Suppressor macrophage treated with lipopolysaccharide for 1 hour (primary cell): ENCODE measurements around the gene RYR1.
A peak's percentile ranks its signal among the peaks of the same experiment; 100 is the strongest.
"Not testable (repeated sequence)": the region's sequence is repeated elsewhere in the genome, so short reads cannot be mapped to it uniquely, and the experiment has no call there.

Experiments used
- DNase-seq, 3 donors: peaks; one replicate each; pipeline ENCODE4 v3.0.0-alpha.2; 2020 to 2022

Gene RYR1

DNA sequence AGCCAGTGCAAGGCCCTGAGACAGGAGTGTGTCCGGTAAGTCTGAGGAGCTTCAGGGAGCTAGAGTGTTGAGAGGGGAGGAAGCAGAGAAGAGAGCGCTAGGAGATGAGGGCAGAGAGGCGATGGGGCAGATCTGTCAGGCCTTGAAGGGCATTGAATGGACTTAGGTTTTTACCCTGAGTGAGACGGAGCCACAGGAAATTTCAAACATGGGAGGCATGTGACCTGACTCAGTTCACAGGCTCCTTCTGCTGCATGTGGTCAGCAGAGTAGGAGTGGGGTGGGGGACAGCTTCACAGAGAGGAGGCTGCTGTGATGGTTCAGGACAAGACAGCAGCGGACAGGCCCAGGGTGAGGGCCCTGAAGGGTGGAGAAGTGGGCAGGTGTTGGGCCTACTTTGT lies 33.1 kb upstream of the RYR1 start:
- DNase-seq: no peak

DNA sequence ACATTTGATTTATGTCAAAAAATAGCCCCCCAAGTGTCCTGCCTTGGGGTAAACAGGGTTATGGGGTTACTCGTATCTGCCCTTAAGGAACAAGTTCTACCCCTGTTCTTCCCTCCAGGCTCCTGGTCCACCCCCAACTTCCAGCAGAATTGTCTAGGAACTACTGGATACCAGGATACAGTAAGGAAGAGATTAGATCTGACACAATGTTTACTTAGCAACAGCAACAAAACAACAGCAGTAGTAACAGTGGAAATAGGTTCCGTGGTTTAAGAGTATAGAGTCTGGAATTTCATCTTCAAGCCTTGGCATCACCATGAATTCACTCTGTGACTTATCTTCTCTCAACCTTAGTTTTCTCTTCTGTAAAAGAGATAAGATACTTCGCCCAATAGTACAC lies 32.3 kb upstream of the RYR1 start:
- no peak for DNase-seq

DNA sequence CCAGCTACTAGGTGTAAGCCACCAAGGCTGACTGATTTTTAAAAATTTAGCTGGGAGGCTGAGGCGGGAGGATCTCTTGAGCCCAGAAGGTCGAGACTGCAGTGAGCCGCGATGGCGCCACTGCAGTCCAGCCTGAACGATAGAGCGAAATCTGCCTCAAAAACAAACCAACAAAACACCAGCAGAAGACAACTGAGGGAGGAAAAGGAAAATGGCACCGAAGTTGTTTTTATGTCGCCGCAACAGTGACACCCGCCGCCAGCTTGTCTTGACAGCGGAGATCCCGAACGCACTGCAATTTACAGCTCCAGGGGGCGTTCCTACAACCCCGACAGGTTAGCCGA lies 30.9 kb upstream of the RYR1 start:
- no peak for DNase-seq

DNA sequence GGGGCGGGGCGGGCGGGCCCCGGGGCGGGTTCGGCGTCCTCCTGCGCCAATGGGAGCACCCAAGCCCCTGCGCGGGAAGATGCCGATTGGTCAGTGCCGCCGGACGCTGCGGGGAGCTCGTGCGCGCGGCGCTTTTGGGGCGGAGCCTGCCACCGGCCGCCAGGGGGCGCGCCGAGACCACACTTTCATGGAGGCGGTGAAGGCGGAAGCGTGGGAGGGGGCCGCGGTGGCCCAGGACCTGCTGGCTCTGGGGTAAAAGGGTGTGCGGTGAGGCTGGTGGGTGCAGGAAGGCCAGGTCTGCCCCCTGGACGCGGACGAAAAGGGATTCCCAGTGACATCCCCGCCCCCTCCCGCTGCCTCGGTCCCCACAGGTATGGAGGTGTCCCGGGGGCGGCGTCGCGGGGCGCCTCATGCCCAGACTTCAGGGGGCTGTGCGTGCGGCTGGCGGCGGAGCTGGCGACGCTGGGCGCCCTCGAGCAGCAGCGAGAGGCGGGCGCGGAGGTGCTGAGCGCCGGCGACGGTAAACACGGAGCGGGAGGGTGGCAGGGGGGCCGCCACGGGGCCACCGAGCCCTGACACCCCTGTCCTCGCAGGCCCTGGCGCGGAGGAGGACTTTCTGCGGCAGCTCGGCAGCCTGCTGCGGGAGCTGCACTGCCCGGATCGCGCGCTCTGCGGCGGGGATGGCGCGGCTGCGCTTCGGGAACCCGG lies 30.4 kb upstream of the RYR1 start, which contains the start of gene FAM98C:
TSS of gene FAM98C (plus strand) at position 127 of the 708 bp plus-strand sequence. CDS start at position 188, 61 bp downstream.
- DNase-seq: peak; percentile 98 to 99 (median 99)

DNA sequence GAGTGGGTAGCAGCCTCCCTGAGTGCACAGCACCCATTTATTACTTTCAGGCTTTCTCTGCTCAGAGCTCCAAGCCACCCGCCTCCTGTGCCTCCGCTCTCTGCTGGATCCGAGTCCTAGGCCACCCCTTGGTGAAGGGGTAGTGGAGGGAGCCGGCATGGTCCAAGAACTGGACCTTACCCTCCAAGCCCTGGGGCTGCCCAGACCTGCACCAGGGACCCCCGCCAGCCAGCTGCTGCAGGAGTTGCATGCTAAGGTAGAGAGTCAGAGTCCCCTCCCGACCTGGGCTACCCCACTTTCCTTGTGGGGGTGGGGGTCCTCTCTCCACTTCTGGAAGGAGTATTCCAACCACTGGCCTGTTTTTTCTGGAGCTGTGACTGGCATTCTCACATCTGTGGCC lies 28.6 kb upstream of the RYR1 start:
- no peak for DNase-seq

DNA sequence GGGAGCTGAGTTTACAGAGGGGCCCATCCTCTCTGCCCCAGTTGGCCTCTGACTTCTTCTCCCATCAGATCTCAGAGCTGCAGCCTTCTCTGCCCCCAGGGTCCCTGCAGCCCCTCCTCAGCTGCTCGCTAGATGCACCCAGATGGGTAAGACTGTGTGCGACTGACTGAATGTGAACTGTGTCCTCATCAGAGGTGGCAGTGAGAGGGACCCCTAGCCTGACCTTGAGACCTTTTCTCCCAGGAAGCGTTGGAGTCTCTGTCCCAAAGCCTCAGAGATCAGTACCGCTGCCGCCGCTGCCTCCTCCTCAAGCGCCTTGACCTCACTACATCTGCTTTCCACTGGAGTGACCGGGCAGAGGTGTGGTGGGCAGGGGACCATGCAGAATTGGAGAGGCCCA lies 28.2 kb upstream of the RYR1 start:
- no peak for DNase-seq

DNA sequence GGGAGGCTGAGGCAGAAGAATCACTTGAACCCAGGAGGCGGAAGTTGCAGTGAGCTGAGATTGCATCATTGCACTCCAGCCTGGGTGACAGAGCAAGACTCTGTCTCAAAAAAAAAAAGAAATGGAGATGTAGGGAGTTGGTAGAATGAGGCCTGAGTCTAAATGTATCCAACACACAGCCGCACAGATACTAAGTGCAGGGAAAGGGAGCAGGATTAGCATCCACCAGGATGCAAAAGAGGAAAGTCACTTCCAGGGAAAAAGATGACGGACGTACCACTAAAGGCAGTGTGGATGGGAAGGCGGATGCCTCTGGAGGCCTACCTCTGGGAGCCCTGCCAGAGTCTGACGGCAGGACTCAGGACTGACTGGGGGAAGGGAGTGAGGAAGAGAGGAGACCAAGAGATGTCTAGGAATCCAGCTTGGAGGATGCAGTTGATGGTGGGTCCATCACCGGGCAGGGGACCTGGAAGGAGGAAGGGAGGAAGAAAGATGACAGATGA lies 23.8 kb upstream of the RYR1 start:
- no peak for DNase-seq

DNA sequence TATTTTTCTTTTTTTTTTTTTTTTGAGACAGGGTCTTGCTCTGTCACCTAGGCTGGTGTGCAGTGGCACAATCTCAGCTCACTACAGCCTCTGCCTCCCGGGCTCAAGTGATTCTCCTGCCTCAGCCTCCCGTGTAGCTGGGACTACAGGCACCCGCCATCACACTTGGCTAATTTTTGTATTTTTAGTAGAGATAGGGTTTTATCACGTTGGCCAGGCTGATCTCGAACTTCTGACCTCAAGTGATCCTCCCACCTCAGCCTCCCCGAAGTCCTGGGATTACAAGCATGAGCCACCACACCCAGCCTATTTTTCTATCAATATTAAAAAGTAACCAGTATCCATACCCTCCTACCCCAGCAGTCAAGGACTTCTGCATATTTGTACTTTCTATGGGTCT lies 23.1 kb upstream of the RYR1 start:
- not testable (repeated sequence) for DNase-seq

DNA sequence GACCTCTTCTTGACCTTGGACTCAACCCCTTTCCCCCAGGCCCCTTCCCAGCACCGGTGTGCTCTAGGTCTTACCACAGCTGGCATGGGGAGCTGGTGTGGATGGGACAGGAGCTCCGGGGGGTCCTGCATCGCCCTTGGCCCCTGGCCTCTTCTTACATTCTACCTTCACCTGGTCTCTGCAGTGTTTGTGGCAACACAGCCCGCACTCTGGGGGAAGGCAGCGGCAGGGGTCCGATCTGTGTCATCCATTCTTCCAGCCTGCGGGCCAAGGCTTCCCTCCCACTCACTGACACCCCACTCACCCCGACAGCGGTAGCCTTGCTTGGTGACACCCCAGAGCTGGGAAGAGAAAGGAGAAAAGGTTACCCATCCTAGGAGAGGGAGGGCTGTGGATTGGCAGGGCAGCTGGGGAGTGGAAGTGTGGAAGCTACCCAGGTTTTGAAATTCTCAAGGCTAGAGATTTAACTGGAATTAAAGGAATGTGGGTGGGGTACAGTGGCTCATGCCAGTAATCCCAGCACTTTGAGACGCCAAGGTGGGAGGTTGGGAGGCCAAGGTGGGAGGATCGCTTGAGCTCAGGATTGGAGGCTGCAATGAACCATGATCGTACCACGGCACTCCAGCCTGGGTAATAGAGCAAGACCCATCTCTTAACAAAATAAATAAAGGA lies 22.3 kb upstream of the RYR1 start:
- DNase-seq: no peak

DNA sequence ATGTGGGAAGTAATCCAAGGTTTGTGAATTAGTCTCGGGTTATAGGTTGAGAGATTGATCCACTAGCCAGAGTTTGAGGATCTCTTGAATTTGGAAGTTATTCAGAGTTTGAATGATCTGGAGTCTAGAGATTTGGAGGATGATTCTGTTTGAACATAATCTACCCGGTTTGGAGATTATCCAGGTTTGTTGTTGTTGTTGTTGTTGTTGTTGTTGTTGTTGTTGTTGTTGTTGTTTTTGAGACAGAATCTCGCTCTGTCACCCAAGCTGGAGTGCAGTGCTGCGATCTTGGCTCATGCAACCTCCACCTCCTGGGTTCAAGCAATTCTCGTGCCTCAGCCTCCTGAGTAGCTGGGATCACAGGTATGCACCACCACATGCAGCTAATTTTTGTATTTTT lies 21.6 kb upstream of the RYR1 start:
- DNase-seq: not testable (repeated sequence)

DNA sequence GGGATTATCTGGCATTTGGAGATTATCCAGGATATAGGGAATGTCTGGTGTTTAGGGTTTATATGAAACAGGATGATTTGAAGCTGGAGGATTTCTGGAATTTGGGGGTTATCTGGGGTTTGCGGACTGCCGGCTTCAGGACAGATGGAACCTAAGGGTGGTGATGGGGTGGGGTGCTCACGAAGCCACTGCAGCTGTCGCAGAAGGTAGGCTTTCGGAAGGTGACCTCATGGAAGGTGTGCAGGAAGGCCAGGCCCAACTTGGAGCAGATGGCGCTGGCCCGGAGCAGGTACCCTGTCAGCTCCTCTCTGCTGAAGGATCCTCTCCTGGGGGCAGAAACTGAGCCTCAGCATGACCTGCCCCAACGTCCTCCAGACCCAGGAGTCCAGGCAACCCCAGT lies 21.0 kb upstream of the RYR1 start:
- no peak for DNase-seq

DNA sequence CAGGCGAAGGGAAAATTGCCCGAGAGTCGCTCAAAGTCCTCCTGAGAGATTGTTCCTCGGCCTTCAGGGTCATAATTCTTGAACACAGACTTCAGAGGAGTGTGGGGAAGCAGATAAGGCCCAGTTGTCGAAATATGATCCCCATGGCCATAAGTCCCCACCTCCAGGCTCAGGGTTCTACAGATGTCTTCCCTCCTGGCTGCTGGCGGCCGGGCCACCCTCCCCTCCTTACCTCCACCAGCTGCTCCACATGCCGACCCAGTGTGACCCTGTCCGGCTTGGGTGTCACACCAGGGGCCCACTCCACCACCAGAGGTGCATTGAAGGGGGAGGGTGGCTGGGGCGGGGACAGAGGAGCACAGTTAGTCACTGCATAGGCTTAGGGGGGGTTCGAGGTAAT lies 20.5 kb upstream of the RYR1 start:
- no peak for DNase-seq

DNA sequence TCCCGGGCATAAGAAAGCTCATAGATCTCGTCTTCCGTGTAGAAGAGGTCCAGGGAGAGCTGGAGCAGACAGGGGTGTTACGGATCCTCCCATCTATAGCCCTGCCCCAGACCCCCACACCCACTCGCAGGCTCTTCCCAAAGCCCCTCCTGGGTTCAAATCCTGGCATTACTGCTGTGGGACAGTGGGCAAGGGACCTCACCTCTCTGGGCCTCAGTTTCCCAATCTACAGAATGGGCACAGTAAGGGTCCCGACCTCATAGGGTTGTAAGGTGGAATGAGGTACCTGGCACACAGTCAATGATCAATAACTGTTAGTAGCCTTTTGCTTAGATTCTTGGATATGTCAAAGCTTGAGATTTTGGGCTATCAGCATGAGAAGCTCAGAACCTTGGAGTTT lies 20.1 kb upstream of the RYR1 start:
- DNase-seq: no peak

DNA sequence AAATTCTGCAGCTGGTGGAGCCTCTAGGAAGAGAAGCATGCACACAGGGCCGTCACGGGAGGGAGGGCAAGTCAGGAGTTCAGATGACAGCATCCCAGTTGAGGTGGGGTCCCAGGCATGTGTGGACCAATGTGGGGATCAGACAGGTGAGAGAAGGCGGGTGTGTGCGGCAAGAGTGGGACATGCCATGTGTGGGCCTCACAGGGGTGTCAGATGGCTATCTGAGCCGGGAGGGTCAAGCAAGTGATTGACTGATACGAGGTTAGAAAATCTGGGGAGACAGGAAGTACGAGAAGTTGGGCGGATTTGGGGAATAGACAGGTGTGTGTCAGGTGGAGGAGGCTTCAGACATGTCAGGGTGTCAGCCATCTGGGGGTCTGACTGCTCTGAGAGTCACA lies 16.3 kb upstream of the RYR1 start:
- DNase-seq: no peak

DNA sequence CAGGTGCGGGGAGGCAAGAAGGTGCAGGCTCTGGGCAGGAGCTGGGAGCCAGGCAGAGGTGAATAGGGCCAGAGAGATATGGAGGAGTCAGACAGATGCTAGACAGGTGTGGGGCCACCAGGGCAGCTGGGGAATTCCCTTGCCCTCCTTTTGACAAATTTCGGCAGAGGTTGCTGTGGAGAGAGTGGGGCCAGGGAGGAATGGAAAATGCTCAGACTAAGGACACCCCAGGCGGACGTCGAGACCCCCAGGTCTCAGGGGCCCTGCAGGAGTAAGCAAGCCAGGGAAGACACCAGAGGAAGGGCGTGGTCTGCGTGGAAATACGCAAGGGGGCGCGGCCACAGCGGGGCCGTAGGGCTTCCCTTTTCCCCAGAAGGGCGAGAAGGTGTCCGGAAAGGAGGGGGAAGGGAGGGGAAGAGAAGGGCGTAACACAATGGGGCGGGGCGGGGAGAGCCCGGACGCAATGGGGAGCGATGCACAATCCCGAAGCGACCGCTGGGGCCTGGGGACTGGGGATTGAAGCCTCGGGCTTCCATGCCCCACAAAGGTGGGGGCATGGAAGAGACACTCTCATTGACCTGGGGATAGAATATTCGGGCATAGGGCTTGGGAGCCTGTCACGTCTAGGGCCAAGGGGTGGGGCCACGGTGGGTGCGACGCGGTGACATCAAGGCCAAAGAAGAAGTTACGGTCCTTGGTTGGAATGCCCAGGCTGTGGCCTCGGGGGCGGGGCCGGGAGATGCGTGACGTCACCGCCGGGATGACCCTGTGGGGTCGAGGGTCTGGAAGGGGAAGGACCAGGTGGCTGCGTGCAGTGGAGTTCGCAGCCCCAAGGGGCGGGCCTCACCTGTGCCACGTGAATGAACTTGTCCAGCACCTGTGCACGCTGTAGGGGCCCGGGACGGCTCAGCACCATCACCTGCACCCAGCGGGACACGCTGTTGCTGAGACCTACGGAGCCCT lies 15.7 kb upstream of the RYR1 start:
- peak; percentile 86 to 93 (median 89) for DNase-seq

DNA sequence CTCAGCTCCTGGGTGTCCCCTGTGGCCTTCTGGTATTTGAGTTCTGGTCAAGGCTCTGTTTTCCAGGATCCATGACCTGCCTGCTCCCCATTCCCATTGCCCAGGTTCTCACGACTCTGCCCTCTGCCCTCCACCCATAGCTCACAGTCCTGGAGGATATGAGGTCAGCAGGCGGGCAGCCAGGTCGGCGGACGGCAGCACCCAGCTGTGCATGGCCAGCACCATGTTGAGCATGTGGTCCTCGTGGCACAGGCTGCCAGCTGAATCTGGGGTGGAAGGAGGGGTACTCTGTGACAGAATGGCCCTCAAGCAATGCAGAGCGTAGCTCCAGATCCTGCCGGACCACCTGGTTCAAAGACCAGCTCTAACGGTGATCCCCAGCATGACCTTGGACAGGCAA lies 12.6 kb upstream of the RYR1 start:
- no peak for DNase-seq

DNA sequence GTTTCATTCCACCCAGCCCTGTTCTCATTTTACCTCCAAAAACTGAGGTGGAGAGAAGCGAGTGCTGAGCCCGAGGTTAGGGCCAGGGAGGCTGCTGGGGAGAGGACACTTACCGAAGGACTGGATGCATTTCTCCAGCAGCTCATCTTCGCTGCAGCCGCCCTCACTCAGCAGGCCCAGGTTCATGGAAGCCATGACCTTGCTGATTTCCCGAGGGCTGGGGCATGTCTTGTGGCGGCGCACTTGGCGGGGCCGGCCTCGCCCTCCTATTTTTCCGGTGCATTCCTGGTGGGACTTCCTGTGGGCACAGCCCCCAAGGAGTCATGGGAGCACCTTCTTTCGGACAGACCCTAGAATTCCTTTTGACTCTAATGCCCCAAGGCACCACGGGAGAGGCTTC lies 11.6 kb upstream of the RYR1 start:
- DNase-seq: no peak

DNA sequence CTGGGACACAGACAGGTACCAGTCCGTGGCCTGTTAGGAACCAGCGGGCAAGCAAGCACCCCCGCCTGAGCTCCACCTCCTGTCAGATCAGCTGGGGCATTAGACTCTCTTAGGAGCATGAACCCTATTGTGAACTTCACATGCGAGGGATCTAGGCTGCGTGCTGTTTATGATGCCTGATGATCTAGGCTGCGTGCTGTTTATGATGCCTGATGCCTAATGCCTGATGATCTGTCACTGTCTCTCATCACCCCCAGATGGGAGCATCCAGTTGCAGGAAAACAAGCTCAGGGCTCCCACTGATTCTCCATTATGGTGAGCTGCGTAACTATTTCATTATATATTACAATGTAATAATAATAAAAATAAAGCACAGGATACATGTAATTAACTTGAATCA lies 11.1 kb upstream of the RYR1 start:
- no peak for DNase-seq

DNA sequence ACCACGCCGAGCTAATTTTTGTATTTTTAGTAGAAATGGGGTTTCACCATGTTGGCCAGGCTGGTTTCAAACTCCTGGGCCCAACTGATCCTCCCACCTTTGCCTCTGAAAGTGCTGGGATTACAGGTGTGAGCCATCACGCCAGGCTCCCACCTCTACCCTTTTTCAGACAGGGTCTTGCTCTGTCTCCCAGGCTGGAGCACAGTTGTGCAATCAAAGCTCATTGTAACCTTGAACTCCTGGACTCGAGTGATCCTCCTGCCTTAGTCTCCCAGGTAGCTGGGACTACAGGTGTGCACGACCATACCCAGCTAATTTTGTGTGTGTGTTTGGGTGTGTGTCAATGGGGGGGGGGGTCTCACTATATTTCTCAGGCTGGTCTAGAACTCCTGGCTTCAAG lies 9.2 kb upstream of the RYR1 start:
- no peak for DNase-seq

DNA sequence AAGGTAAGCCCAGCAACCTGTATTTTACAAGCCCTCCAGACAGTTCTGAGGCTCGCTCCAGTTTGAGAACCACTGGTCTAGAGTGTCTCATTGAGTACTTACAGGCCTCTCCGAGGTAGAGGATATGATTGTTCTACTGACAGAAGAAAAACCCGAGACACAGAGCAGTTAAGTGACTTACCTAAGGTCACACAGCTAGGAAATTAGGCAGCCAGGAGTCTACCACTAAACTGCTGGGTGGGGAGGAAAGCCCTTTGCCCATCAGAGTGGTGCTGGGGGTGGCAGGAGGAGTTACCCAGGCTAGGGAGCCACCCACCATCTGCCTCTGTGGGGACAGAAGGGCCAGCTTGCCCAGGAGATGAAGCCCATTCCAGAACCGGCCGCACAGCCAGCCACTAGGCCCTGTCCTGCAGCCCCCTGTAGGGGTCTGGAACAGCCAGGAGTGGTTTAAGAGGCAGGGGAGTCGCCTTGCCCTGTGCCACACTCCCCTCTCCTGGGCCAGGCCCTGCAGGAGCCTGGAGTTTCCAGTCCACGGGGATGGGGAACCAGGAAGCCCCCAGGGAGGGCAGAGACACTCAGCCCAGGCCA lies 8.2 kb upstream of the RYR1 start:
- DNase-seq: no peak

DNA sequence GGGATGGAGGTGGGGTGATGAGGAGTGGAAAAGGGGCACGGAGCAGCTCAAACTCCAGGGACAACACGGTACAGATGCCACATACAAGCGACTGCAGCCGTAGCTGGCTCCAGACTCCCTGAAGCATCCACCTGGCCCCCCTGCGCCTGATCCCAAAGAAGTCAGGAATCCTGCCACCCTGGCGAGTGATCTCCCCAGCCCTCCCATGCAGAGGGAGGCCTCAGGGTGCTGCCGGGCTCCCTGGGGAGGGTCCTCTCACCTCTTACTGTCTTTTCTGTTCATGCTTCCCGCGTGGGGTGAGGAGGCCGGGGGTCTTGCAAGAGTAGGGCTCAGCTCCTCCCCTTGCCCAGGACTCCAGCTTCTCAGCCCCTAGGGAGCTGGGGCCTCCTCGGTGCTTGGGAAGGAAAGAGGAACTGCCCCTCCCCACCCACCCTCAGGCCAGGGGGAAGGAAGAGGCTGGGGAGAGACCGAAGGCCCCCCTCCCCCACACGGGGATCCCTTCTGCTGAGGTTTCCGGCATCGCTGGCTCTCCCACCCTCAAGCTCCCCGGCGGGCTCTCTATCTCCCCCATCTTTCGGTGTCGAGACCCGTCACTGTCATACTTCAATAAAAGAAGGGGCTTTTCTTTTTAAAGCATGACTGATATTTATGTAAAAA lies 7.6 kb upstream of the RYR1 start, which contains the start of gene RASGRP4:
TSS of gene RASGRP4 (minus strand) at position 410 of the 657 bp plus-strand sequence. CDS start at position 282, 128 bp downstream.
- peak; percentile 63 to 84 (median 67) for DNase-seq

DNA sequence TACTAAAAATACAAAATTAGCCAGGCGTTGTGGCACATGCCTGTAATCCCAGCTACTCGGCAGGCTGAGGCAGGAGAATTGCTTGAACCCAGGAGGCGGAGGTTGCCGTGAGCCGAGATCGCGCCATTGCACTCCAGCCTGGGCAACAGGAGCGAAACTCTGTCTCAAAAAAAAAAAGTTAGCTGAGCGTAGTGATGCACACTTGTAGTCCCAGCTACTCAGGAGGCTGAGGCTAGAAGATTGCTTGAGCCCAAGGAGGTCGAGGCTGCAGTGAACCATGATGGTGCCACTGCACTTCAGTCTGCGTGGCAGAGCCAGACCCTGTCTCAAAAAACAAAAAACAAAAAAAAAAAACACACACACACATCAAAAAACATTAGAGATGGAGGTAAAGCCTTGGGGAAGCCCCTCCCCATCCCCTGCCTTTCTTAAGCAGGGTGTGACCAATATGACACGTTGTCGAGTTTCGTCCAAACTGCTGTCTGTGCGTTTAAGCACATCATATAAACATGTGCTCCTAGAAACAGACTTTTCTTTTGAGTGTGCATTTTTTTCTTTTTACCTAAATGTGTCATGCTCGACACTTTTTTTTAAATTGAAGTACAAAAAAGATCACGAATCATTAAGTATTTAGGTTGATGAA lies 6.3 kb upstream of the RYR1 start:
- peak; percentile 36 to 57 (median 42) for DNase-seq
